CD1c-positive myeloid dendritic cell (primary cell): ENCODE measurements around the gene OR2T8.

Source experiments
- DNase-seq: peaks from one replicate; pipeline ENCODE4 v3.0.0-alpha.2; 2016; ENCODE audit errors: extremely low spot score

OR2T8 gene

GRCh38 chr1:247961791-247962190, 41.7 kb downstream of the OR2T8 start:
- no peak for DNase-seq

GRCh38 chr1:247962911-247963588, 43.0 kb downstream of the OR2T8 start:
- no peak for DNase-seq

- DNase-seq, result no peak
Measured at GRCh38 chr1:247964933-247965332, 44.9 kb downstream of the OR2T8 start, which contains the start of gene OR2AK2. Gene OR2AK2 (plus strand): TSS chr1:247965233. CDS start chr1:247965377, 144 bp downstream.

- peak; percentile 5 for DNase-seq
Measured at GRCh38 chr1:247966532-247967204, 46.6 kb downstream of the OR2T8 start.
